Measurements from ENCODE around the gene PRRC1. TPM values are rescaled to one million over a fixed set of nuclear protein-coding genes. Genes with fewer than 3 reads are reported as not detected.

Gene PRRC1
- total and polyA plus RNA-seq, 9 of the 15 experiments (the other 6 are each of a cell fraction or from before 2014, with no cell fraction given): 23.4 to 68.7 (median 43.9) TPM

DNA sequence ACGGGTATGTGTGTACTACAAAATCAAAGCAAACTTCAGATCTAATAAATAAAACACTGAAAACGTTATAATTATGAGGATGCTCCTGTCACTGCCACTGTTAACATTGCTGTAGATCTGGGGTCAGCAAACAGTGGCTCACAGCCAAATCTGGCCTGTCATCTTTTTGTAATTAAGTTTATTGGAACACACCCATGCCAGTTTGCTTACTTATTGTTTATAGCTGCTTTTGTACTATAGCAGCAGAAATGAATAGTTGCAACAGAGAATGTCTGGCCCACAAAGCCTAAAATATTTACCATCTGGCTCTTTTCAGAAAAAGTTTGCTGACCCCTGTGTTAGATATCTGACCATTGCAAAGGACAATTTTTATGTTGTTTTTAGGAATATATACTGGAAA, 32.1 kb downstream of the PRRC1 start:
- ChIA-PET POLR2A (interaction anchor here (0.7 kb wide), 1 partner anchor 18 kb away, joined by 3 read pairs; no protein-coding TSS in a partner anchor), CTCF (ENCODE audit: low intra/inter-chr PET ratio) (no interaction called here)
- H3K9ac ChIP-seq (ENCODE audit: insufficient read depth in 1 of 2, low read depth in 2 of 2, low read length in 2 of 2): no peak overlapping the region
- no peaks in the 10 kb centered on the region for H3K9me1 ChIP-seq (ENCODE audit: control insufficient read depth, insufficient read depth, low read length)
- no peak overlapping the region for H3K27ac ChIP-seq (ENCODE audit: extremely low read depth, low read depth, low read length)
- no peak overlapping the region for H3K4me2 ChIP-seq (ENCODE audit: insufficient read depth, low read length)
- H3K79me2 ChIP-seq (ENCODE audit: control insufficient read depth, insufficient read depth, low read length): no peaks in the 10 kb centered on the region; the same call in 2 of the 3 replicates
- no peaks in the 10 kb centered on the region for H4K20me1 ChIP-seq (replicated peaks; ENCODE audit: control insufficient read depth, insufficient read depth, low read length)
- TF ChIP-seq ARID1B (IDR thresholded peaks at IDR 0.05) (no peak), PML (IDR thresholded peaks at IDR 0.05; ENCODE audit: low read length) (no peak), SMARCA5 (IDR thresholded peaks at IDR 0.05) (no peak)
- no peak overlapping the region for H2AFZ ChIP-seq (ENCODE audit: low read depth, low read length)
- no TSS peak for BruUV-seq (replicated peaks)
- FAIRE-seq: no peak
- no peaks in the 10 kb centered on the region for H3K9me3 ChIP-seq (replicated peaks; ENCODE audit: control insufficient read depth, insufficient read depth, low read depth, low read length)
- no peak for ATAC-seq
- H3K4me1 ChIP-seq (replicated peaks in 1 of 2; ENCODE audit: control insufficient read depth in 2 of 2, insufficient read depth in 2 of 2, low read length in 2 of 2): no peaks in the 10 kb centered on the region
- no peak for DNase-seq (ENCODE audit: extremely low read depth in 1 of 4, low spot score in 3 of 4)
- in situ Hi-C loops (cut with MboI) (loop anchor here (25.0 kb wide), 1 partner anchor 1538 kb away; the partner anchor contains the start of gene ISOC1), intact Hi-C loops (cut with micrococcal nuclease) (no loop called here)
- H3K36me3 ChIP-seq (ENCODE audit: control insufficient read depth, insufficient read depth, low read length): peaks cover 65% of the 10 kb centered on the region
- WGBS (ENCODE audit: insufficient coverage, low coverage, missing lambda C conversion rate): 67% methylated on average over 2 of the region's 2 CpGs
- no peaks in the 10 kb centered on the region for H3K27me3 ChIP-seq (ENCODE audit: control insufficient read depth in 2 of 2, insufficient read depth in 2 of 2, low read length in 2 of 2)
- H3K4me3 ChIP-seq: no peak overlapping the region

DNA sequence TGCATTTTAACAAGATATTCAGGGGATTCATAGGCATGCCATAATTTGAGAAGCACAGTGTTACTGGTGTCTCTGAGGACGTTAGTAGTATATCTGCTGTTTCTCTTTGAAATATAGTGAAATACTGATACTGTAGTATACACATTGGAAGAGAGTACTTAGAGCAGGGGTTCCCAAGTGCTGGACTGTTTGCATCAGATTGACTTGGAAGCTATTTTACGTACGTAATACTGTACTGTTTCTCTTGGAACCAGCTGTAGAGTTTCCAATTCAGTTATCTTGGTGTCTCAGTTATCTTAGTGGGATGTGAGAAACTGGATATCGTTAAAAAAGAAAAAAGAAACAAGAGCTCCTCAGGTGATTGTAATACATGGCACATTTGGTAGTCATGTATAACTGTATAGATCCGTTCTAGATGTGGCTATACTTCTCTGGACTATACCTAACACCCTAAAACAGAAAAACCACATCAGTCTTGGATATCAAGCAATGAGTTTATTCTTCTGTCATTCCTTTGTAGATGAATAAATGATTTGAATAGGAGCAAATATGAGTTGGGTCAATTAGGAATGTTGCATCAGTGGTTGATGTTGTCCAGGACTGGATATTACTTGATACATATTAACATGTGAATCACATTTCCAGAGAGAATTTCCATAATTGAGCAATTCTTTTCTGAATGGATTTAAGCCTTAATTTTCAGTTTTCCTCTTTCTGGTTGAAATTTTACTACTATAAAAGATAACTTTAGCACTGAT, 33.4 kb downstream of the PRRC1 start:
- Histone ChIP-seq H4K20me1 (replicated peaks; ENCODE audit: control insufficient read depth, insufficient read depth, low read length) (no peaks in the 10 kb centered on the region), H3K9ac (ENCODE audit: insufficient read depth in 1 of 2, low read depth in 2 of 2, low read length in 2 of 2) (no peak overlapping the region), H2AFZ (ENCODE audit: low read depth, low read length) (no peak overlapping the region), H3K9me3 (replicated peaks; ENCODE audit: control insufficient read depth, insufficient read depth, low read depth, low read length) (no peaks in the 10 kb centered on the region), H3K36me3 (ENCODE audit: control insufficient read depth, insufficient read depth, low read length) (peaks cover 69% of the 10 kb centered on the region), H3K4me1 (replicated peaks in 1 of 2; ENCODE audit: control insufficient read depth in 2 of 2, insufficient read depth in 2 of 2, low read length in 2 of 2) (no peaks in the 10 kb centered on the region), H3K27ac (ENCODE audit: extremely low read depth, low read depth, low read length) (no peak overlapping the region), H3K4me2 (ENCODE audit: insufficient read depth, low read length) (no peak overlapping the region), H3K79me2 (ENCODE audit: control insufficient read depth, insufficient read depth, low read length) (no peaks in the 10 kb centered on the region), H3K27me3 (ENCODE audit: control insufficient read depth in 2 of 2, insufficient read depth in 2 of 2, low read length in 2 of 2) (no peaks in the 10 kb centered on the region), H3K4me3 (no peak overlapping the region), H3K9me1 (ENCODE audit: control insufficient read depth, insufficient read depth, low read length) (no peaks in the 10 kb centered on the region)
- FAIRE-seq (no peak), DNase-seq (ENCODE audit: extremely low read depth in 1 of 4, low spot score in 3 of 4) (no peak), ATAC-seq (no peak)
- intact Hi-C loops (cut with micrococcal nuclease): no loop called here
- in situ Hi-C loops (cut with MboI): no loop called here
- WGBS (ENCODE audit: insufficient coverage, low coverage, missing lambda C conversion rate): 87% methylated on average over 5 of the region's 5 CpGs
- no peak for TF ChIP-seq HDAC2 (IDR thresholded peaks at IDR 0.05)
- no peak for TF ChIP-seq SIN3A (IDR thresholded peaks at IDR 0.05; ENCODE audit: borderline replicate concordance in 2 of 2, control insufficient read depth in 1 of 2, low read depth in 2 of 2, low read length in 2 of 2)
- TF ChIP-seq ZNF24 (IDR thresholded peaks at IDR 0.05): no peak
- TF ChIP-seq KDM2B (CRISPR knock-in tag; IDR thresholded peaks at IDR 0.05): no peak
- TF ChIP-seq ZKSCAN1 (IDR thresholded peaks at IDR 0.05; ENCODE audit: low read depth, low read length): no peak
- TF ChIP-seq, protein P1, sequence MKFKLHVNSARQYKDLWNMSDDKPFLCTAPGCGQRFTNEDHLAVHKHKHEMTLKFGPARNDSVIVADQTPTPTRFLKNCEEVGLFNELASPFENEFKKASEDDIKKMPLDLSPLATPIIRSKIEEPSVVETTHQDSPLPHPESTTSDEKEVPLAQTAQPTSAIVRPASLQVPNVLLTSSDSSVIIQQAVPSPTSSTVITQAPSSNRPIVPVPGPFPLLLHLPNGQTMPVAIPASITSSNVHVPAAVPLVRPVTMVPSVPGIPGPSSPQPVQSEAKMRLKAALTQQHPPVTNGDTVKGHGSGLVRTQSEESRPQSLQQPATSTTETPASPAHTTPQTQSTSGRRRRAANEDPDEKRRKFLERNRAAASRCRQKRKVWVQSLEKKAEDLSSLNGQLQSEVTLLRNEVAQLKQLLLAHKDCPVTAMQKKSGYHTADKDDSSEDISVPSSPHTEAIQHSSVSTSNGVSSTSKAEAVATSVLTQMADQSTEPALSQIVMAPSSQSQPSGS (CRISPR knock-in tag; IDR thresholded peaks at IDR 0.05): no peak
- TF ChIP-seq NR2F6 (CRISPR knock-in tag; IDR thresholded peaks at IDR 0.05): no peak
- TF ChIP-seq, protein P2, sequence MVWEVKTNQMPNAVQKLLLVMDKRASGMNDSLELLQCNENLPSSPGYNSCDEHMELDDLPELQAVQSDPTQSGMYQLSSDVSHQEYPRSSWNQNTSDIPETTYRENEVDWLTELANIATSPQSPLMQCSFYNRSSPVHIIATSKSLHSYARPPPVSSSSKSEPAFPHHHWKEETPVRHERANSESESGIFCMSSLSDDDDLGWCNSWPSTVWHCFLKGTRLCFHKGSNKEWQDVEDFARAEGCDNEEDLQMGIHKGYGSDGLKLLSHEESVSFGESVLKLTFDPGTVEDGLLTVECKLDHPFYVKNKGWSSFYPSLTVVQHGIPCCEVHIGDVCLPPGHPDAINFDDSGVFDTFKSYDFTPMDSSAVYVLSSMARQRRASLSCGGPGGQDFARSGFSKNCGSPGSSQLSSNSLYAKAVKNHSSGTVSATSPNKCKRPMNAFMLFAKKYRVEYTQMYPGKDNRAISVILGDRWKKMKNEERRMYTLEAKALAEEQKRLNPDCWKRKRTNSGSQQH (CRISPR knock-in tag; IDR thresholded peaks at IDR 0.05): no peak
- no peak for TF ChIP-seq ZNF41 (CRISPR knock-in tag; conservative IDR thresholded peaks at IDR 0.05)
- no peak for TF ChIP-seq MAFG (tag; conservative IDR thresholded peaks at IDR 0.05)
- BruUV-seq (replicated peaks): no TSS peak
- ChIA-PET CTCF (ENCODE audit: low intra/inter-chr PET ratio) (no interaction called here), POLR2A (no interaction called here)

Measured in K562 (cell line).